HUES48 (cell line): ENCODE measurements around the gene MEGF6.

ENCODE experiments used
- H3K27ac ChIP-seq: one replicate; pipeline ENCODE4 v1.7.0; 2013; ENCODE audit warnings: low read depth, low read length, inconsistent platforms
- H3K27me3 ChIP-seq: 2 replicates; pipeline ENCODE4 v1.6.1; 2013; ENCODE audit warnings: mild to moderate bottlenecking, low read length; ENCODE audit not compliant: control insufficient read depth, insufficient read depth
- H3K36me3 ChIP-seq: 2 replicates; pipeline ENCODE4 v1.6.1; 2013; ENCODE audit warnings: low read length; ENCODE audit not compliant: control insufficient read depth, insufficient read depth
- H3K4me1 ChIP-seq: 2 replicates; pipeline ENCODE4 v1.6.1; 2013; ENCODE audit warnings: mild to moderate bottlenecking, low read length; ENCODE audit not compliant: control insufficient read depth, insufficient read depth
- H3K4me3 ChIP-seq: 2 replicates; pipeline ENCODE4 v1.5.1; 2013; ENCODE audit warnings: mild to moderate bottlenecking, low read depth, low read length
- H3K9ac ChIP-seq: 2 replicates; pipeline ENCODE4 v1.6.1; 2013; ENCODE audit warnings: mild to moderate bottlenecking, low read depth, low read length, moderate library complexity
- H3K9me3 ChIP-seq: 2 replicates; pipeline ENCODE4 v1.6.1; 2013; ENCODE audit warnings: low read length; ENCODE audit not compliant: control insufficient read depth, insufficient read depth

The MEGF6 gene

DNA sequence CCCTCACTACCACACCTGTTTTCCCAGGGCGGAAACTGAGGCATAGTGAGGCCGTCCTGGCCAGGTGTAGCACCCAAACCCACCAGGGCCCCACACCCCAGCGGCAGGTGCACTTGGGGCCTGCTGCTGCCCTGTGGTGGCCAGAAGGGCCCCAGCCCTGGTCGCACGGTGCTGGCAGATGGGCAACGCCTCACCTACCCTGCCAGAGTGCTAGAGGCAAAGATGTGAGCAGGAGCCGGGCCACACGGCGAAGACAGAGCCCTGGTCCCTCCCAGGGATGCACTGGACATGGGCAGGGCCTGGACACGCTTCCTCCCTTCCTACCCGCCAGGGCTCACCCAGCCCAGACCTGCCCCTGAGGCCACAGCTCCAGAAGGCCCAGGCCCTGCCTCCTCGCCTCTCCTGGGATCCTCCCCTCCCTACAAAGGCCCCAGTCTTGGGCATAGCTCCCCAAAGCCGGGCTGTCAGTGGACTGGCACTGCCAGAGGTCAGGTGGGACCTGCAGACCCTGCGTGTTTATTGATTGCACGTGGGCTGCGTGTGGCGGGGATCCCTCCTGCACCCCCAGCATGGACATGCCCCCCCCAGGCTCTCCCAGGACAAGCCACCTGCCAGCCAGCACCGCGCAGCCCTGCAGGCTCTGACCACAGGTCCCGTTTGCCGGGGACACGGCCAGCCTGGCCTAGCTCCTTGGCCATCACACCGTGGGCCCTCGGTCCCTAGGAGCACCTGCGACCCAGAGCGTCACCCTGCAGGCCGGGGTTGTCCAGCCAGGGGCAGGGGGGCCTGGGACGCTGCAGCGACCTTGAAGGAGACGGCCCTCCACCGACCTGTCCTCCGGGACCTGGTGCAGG, 44.1 kb downstream of the MEGF6 start:
- Histone ChIP-seq H3K4me3 (no peak overlapping the region), H3K9me3 (no peaks in the 10 kb centered on the region), H3K27me3 (no peaks in the 10 kb centered on the region), H3K36me3 (no peaks in the 10 kb centered on the region), H3K9ac (no peak overlapping the region), H3K27ac (no peak overlapping the region), H3K4me1 (no peaks in the 10 kb centered on the region)

DNA sequence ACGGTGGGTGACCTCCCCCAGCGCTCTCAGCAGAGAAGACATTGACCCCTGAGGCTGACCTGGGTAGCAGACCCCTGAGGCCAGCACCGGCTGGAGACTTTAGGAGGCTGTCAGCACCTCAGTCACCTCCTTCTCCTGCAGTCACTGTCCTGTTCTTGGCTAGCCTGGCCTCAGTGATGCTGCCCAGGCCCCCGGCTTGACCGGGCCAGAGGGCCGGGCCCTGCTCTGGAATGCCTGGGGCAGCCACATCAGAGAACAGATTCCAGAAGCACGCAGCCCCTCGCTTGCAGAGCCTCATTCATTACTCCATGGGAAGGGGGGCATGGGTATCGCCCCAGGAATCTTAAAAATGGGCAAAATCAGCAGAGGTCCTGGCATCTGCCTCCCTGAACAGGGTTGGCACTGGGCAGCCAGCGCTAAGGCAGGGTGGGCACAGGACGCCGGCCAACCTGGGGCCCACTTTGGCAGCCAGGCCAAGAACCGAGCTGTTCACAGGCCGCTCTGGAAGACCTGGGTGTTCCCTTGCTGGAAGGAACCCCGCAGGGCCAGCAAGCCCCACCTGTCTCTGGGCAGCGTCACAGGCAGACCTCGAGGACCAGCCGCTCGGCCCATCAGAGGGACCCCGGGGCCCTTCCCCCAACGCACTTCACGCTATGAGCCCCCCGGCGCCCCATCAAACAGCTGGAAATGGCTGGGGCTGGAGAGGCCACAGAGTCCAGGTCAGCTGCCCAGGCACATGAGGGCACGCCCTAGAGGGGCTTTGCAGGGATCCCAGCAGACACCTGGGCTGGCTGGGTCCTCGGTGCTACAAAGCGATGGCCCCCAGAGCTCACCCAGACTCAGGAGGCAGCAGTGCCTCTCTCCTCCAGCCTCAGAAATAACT, 45.1 kb downstream of the MEGF6 start:
- Histone ChIP-seq H3K27ac (no peak overlapping the region), H3K9ac (no peak overlapping the region), H3K9me3 (no peaks in the 10 kb centered on the region), H3K4me3 (no peak overlapping the region), H3K36me3 (no peaks in the 10 kb centered on the region), H3K27me3 (no peaks in the 10 kb centered on the region), H3K4me1 (no peaks in the 10 kb centered on the region)

DNA sequence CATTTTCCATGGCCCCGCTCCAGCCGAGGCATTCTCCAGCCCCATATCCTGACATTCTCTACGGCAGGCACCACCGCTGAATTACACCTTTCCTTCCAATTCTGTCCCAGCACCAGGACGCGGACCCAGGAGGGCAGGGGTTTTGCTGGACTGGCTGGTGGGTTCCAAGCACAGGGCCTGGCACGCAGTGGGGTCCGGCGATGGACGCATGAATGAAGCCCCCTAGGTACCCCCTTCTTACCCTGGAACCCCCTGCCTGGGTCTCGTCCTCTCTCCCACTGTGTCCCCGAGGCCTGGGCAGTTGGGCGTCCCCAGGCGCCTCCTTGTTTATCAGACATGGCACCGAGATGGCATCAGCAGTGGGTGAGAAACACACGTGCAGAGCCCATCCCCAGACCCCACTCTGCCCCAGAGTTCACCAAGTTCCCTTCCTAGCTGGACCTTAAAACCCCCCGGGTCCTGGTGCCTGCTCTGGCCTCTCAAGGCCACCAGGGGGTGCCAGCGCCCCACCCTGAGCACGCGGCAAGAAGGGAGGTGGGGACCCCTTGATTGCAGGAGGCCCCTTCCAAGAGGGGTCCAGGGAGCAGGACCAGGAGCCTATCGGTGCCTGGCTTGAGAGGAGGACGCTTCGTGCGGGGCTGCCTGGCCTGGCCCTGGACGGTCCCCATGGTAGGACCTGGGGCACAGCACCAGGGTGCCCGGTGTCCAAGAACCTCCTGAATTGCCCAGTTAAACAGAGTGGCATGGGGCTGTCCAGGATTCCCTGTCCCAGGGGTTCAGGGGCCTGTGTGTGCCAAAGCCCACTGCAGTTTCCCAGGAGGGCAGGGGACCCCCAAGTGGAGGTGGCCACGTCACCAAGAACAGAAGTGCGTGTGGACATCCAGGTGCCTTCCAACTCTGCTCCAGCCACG, 46.1 kb downstream of the MEGF6 start:
- no peak overlapping the region for H3K9ac ChIP-seq
- no peaks in the 10 kb centered on the region for H3K36me3 ChIP-seq
- H3K9me3 ChIP-seq: no peaks in the 10 kb centered on the region
- no peak overlapping the region for H3K27ac ChIP-seq
- H3K4me3 ChIP-seq: no peak overlapping the region
- no peaks in the 10 kb centered on the region for H3K27me3 ChIP-seq
- no peaks in the 10 kb centered on the region for H3K4me1 ChIP-seq

DNA sequence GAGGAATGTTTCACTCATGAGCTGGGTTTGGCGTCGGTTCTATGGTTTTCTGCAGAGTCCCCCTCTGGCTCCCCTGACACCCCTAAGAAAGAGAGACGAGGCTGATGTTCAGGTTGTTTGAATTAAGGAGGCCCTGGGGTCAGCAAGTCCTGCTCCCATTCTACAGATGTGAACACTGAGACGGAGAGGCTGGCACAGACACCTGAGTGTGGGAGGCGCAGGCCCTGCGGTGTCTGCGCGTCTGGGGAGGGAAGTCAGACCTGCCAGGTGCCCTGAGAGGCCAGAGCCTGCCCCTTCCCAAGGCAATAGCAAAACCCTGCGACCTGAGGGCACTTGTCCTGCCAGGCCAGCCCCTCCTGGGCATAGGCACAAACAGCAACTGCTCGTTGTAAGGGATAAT, 47.7 kb downstream of the MEGF6 start:
- Histone ChIP-seq H3K27me3 (no peaks in the 10 kb centered on the region), H3K9me3 (no peaks in the 10 kb centered on the region), H3K36me3 (no peaks in the 10 kb centered on the region), H3K4me1 (no peaks in the 10 kb centered on the region), H3K4me3 (no peak overlapping the region), H3K9ac (no peak overlapping the region), H3K27ac (no peak overlapping the region)

DNA sequence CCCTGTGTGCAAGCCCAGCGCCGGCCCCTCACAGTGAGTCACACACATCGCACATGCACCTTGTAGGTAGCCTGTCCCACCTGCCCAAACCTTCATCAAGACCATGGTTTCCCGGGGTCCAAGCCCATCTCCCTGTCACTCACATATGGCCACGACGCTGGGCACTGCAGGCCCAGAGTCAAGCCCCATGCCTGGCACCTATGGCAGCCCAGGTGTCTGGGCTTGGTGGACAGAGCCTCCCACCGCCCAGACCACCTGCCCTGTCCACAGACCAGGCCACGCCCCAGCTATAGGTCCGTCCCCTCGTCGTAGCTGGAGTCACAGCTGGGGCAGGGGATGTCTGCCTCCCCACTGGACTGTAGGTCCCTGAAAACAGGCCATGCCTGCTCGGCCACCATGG, 48.2 kb downstream of the MEGF6 start:
- H3K4me3 ChIP-seq: no peak overlapping the region
- no peaks in the 10 kb centered on the region for H3K9me3 ChIP-seq
- H3K27me3 ChIP-seq: no peaks in the 10 kb centered on the region
- no peaks in the 10 kb centered on the region for H3K36me3 ChIP-seq
- no peak overlapping the region for H3K9ac ChIP-seq
- no peaks in the 10 kb centered on the region for H3K4me1 ChIP-seq
- H3K27ac ChIP-seq: no peak overlapping the region

DNA sequence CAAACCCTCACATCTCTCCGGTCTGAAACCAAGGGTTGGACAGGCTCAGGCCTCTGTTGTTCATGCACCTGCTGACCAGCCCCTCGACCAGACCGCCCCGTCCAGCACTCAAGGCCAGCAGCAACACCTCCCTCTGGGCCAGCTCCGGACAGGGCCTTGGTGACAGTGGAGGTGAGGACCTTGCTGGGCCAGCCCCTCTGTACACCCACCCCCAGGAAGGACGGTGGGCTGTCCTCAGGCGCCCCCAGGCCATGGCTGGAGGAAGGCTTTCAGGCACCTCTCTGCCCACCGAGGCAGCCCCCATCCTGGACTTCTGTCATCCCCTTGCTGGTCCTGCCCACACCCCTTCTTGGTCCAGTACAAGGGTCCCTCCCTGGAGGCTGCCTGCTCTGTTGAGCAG, 48.6 kb downstream of the MEGF6 start:
- Histone ChIP-seq H3K4me3 (no peak overlapping the region), H3K4me1 (no peaks in the 10 kb centered on the region), H3K9ac (no peak overlapping the region), H3K27ac (no peak overlapping the region), H3K9me3 (no peaks in the 10 kb centered on the region), H3K36me3 (no peaks in the 10 kb centered on the region), H3K27me3 (no peaks in the 10 kb centered on the region)

DNA sequence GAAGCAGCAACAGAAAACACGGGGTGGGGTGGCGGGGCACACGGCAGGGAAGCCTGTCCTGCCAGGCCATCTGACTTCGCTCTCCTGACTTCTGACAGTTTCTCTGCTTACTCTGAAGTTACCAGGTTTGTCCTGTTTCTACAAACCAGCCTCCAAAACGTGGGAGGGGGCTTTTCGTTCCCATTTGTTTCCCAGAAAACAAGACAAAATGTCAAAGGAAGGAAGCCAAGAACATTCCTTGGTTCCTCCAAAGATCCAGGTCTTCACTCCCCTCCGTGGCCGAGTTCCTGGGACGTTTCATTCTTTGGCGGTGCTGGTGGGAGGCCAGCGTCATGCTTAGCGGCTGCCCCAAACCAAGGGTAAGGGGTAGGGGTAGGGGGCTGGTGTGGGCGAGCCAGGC, 49.6 kb downstream of the MEGF6 start:
- Histone ChIP-seq H3K9ac (no peak overlapping the region), H3K4me3 (no peak overlapping the region), H3K9me3 (no peaks in the 10 kb centered on the region), H3K36me3 (no peaks in the 10 kb centered on the region), H3K27ac (no peak overlapping the region), H3K27me3 (no peaks in the 10 kb centered on the region), H3K4me1 (no peaks in the 10 kb centered on the region)

DNA sequence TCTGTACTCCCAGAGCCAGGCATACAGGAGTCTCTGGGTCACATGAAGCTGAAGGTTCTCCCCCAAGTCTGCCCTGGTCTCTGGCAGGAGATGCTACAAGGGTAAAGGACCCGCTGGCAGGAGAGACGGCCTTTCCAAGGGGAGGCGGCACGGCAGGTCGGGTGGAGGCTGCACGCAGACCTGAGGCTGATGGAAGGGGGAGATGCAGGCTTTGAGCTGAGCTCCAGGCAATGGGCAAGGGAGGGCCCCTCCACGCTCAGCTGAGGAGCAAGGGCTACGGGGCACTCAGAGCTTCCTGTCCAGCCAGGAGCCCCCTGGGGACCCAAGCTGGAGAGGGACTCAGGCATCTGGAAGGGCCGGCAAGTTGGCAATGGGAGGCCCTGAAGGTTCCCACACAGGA, 50.3 kb downstream of the MEGF6 start:
- no peaks in the 10 kb centered on the region for H3K36me3 ChIP-seq
- no peak overlapping the region for H3K9ac ChIP-seq
- H3K27me3 ChIP-seq: no peaks in the 10 kb centered on the region
- H3K4me1 ChIP-seq: no peaks in the 10 kb centered on the region
- no peak overlapping the region for H3K27ac ChIP-seq
- H3K9me3 ChIP-seq: no peaks in the 10 kb centered on the region
- H3K4me3 ChIP-seq: no peak overlapping the region

DNA sequence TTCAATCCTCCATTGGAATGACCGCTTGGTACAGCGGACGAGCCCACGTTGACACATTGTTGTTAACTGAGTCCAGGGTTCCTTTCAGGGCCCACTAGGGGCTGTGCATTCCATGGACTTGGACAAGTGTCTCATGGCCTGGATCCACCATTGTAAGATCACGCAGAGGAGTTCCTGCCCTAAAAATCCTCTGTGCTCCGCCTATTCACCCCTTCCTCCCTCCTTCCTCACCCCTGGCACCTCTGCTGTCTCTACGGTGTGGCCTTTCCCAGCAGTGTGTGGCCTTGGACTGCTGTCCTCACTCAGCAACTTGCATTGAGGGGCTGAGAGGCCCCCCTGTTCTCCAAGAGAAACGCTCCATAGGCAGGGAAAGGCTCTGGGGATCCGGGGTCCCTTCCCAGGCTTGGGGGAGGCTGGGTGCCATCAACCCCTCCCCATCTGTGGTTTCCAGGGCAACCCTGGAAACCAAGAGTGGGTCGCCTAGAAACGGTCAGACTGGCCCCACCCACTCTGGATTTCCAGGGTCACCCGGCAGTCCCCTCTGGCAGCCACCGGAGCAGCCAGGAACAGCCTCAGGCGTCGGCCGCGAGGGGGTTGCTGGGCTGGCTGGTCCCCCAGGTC, 50.9 kb downstream of the MEGF6 start:
- no peaks in the 10 kb centered on the region for H3K4me1 ChIP-seq
- H3K4me3 ChIP-seq: no peak overlapping the region
- no peak overlapping the region for H3K27ac ChIP-seq
- no peaks in the 10 kb centered on the region for H3K27me3 ChIP-seq
- no peaks in the 10 kb centered on the region for H3K36me3 ChIP-seq
- H3K9ac ChIP-seq: no peak overlapping the region
- no peaks in the 10 kb centered on the region for H3K9me3 ChIP-seq

DNA sequence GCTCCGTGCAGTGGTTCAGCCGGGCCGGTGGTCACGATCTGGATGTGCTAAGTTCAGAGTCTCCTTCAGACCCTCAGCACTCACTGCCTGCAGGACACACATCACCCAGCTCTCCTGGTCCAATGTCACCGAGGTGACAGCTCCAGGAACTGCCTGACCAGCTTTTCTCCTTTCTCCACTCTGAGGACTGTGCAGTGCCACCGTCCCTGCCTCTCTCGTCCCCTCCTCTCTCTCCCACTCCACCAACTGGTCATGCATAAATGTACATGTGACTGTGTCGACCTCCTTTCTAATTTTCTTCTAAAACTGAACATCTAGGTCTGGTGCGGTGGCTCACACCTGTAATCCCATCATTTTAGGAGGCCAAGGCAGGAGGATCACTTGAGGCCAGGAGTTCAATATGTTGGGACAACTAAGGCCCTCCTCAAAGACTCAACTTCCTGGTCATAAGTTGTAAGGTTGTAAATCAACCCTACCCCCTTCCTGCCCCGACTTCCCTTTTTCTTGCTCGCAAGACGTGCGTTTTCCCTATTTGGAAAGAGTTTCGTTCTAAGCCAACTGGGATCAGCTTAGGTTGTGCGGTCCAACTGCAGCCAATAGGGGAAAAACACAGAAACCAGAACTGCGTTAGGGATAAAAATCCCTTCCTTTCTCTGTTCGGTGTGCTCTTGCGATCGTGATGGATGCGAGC, 53.1 kb downstream of the MEGF6 start:
- no peaks in the 10 kb centered on the region for H3K9me3 ChIP-seq
- H3K36me3 ChIP-seq: no peaks in the 10 kb centered on the region
- no peak overlapping the region for H3K4me3 ChIP-seq
- no peaks in the 10 kb centered on the region for H3K4me1 ChIP-seq
- no peaks in the 10 kb centered on the region for H3K27me3 ChIP-seq
- H3K9ac ChIP-seq: no peak overlapping the region
- no peak overlapping the region for H3K27ac ChIP-seq
